DND-41 (cell line): ENCODE measurements around the gene VWA5B1.

Experiments used
- CTCF ChIP-seq: IDR thresholded peaks from 2 replicates; pipeline ENCODE4 v1.5.1; 2012; ENCODE audit warnings: borderline replicate concordance, low read length, moderate library complexity, mild to moderate bottlenecking; ENCODE audit not compliant: poor library complexity, severe bottlenecking; ENCODE audit errors: extremely low read depth
- EZH2 ChIP-seq: IDR thresholded peaks from 3 replicates; pipeline ENCODE4 v1.6.1; 2012; ENCODE audit warnings: borderline replicate concordance, low read depth, mild to moderate bottlenecking, moderate library complexity, low read length, inconsistent platforms; ENCODE audit not compliant: severe bottlenecking

GRCh38 chr1:20371883-20372282 lies 81.2 kb downstream of the VWA5B1 start:
- TF ChIP-seq CTCF = no peak
- no peak for TF ChIP-seq EZH2
